ENCODE results near the gene CEP295NL. TPM values are rescaled to one million over a fixed set of nuclear protein-coding genes. Genes with fewer than 3 reads are reported as not detected.

The CEP295NL gene
- total RNA-seq, 1 donor from 2014 or later: 7.3 TPM

GRCh38 chr17:78899361-78900260 is 3.4 kb downstream of the CEP295NL start:
- no peaks in the 10 kb centered on the region for H3K27me3 Mint-ChIP-seq (ENCODE audit: unreplicated experiment)
- H3K4me1 Mint-ChIP-seq (ENCODE audit: unreplicated experiment): peaks cover 63% of the 10 kb centered on the region
- no peaks in the 10 kb centered on the region for H3K9me3 Mint-ChIP-seq (ENCODE audit: unreplicated experiment)
- peaks cover 16% of the 10 kb centered on the region for H3K36me3 Mint-ChIP-seq (ENCODE audit: unreplicated experiment)
- DNase-seq (ENCODE audit: extremely low spot score, unreplicated experiment): no peak
- peak overlapping the region; percentile 15 for H3K4me3 Mint-ChIP-seq (ENCODE audit: unreplicated experiment)
- TF ChIP-seq CTCF (IDR thresholded peaks at IDR 0.05): no peak
- H3K27ac Mint-ChIP-seq (ENCODE audit: unreplicated experiment): peak overlapping the region; percentile 73

- Mint-ChIP-seq H3K4me1 (ENCODE audit: unreplicated experiment) (peaks cover 62% of the 10 kb centered on the region), H3K4me3 (ENCODE audit: unreplicated experiment) (peak overlapping the region; percentile 5), H3K9me3 (ENCODE audit: unreplicated experiment) (no peaks in the 10 kb centered on the region), H3K27ac (ENCODE audit: unreplicated experiment) (peak overlapping the region; percentile 73), H3K36me3 (ENCODE audit: unreplicated experiment) (peaks cover 16% of the 10 kb centered on the region), H3K27me3 (ENCODE audit: unreplicated experiment) (no peaks in the 10 kb centered on the region)
- no peak for DNase-seq (ENCODE audit: extremely low spot score, unreplicated experiment)
- TF ChIP-seq CTCF (IDR thresholded peaks at IDR 0.05): no peak
Measured at GRCh38 chr17:78898947-78899346, 4.1 kb downstream of the CEP295NL start.

- DNase-seq (ENCODE audit: extremely low spot score, unreplicated experiment): no peak
- no peaks in the 10 kb centered on the region for H3K9me3 Mint-ChIP-seq (ENCODE audit: unreplicated experiment)
- no peaks in the 10 kb centered on the region for H3K27me3 Mint-ChIP-seq (ENCODE audit: unreplicated experiment)
- peaks cover 16% of the 10 kb centered on the region for H3K36me3 Mint-ChIP-seq (ENCODE audit: unreplicated experiment)
- TF ChIP-seq CTCF (IDR thresholded peaks at IDR 0.05): no peak
- peak overlapping the region; percentile 10 for H3K27ac Mint-ChIP-seq (ENCODE audit: unreplicated experiment)
- H3K4me3 Mint-ChIP-seq (ENCODE audit: unreplicated experiment): no peak overlapping the region
- H3K4me1 Mint-ChIP-seq (ENCODE audit: unreplicated experiment): peaks cover 61% of the 10 kb centered on the region
Measured at GRCh38 chr17:78898075-78898836, 4.7 kb downstream of the CEP295NL start.

- H3K4me3 Mint-ChIP-seq (ENCODE audit: unreplicated experiment): no peak overlapping the region
- H3K36me3 Mint-ChIP-seq (ENCODE audit: unreplicated experiment): peaks cover 17% of the 10 kb centered on the region
- peak overlapping the region; percentile 38 for H3K27ac Mint-ChIP-seq (ENCODE audit: unreplicated experiment)
- no peaks in the 10 kb centered on the region for H3K9me3 Mint-ChIP-seq (ENCODE audit: unreplicated experiment)
- H3K4me1 Mint-ChIP-seq (ENCODE audit: unreplicated experiment): peaks cover 59% of the 10 kb centered on the region
- no peak for DNase-seq (ENCODE audit: extremely low spot score, unreplicated experiment)
- H3K27me3 Mint-ChIP-seq (ENCODE audit: unreplicated experiment): no peaks in the 10 kb centered on the region
- no peak for TF ChIP-seq CTCF (IDR thresholded peaks at IDR 0.05)
Measured at GRCh38 chr17:78897664-78898047, 5.3 kb downstream of the CEP295NL start.

Data from osteocyte (in vitro differentiated cells).